Smooth muscle cell (in vitro differentiated cells): ENCODE results near the gene SPSB4. TPM values are rescaled to one million over a fixed set of nuclear protein-coding genes. Genes with fewer than 3 reads are reported as not detected.

Experiments used
- DNase-seq: peaks from one replicate; lab custom pipeline; 2025; ENCODE audit not compliant: unreplicated experiment; lab: John Stamatoyannopoulos, UW
- H2AFZ ChIP-seq: fragments of 200-600 bp; sonication (generic); 2 replicates; pipeline ENCODE4 v1.6.0; 2016; ENCODE audit warnings: antibody characterized with exemption, low read depth, mild to moderate bottlenecking
- H3F3A ChIP-seq: fragments of 200-600 bp; sonication (generic); 2 replicates; pipeline ENCODE4 v1.6.0; 2017; ENCODE audit warnings: antibody characterized with exemption, low read depth
- H3K27ac ChIP-seq: fragments of 200-600 bp; sonication (generic); 2 replicates; pipeline ENCODE4 v1.5.1; 2016; ENCODE audit warnings: low read depth, mild to moderate bottlenecking
- H3K27me3 ChIP-seq: fragments of 200-600 bp; sonication (generic); 2 replicates; pipeline ENCODE4 v1.6.1; 2016; ENCODE audit warnings: low read depth, mild to moderate bottlenecking
- H3K36me3 ChIP-seq: fragments of 200-600 bp; sonication (generic); 2 replicates; pipeline ENCODE4 v1.5.1; 2016; ENCODE audit warnings: low read depth
- H3K4me1 ChIP-seq: fragments of 200-600 bp; sonication (generic); 2 replicates; pipeline ENCODE4 v1.5.1; 2016; ENCODE audit warnings: low read depth
- H3K4me2 ChIP-seq: fragments of 200-600 bp; sonication (generic); 2 replicates; pipeline ENCODE4 v1.6.0; 2016; ENCODE audit warnings: mild to moderate bottlenecking
- H3K4me3 ChIP-seq: fragments of 200-600 bp; sonication (generic); 2 replicates; pipeline ENCODE4 v1.5.1; 2016; ENCODE audit warnings: mild to moderate bottlenecking
- H3K79me2 ChIP-seq: fragments of 200-600 bp; sonication (generic); 2 replicates; pipeline ENCODE4 v1.6.0; 2016; ENCODE audit warnings: low read depth, mild to moderate bottlenecking
- H3K9ac ChIP-seq: fragments of 200-600 bp; sonication (generic); 2 replicates; pipeline ENCODE4 v1.6.0; 2016; ENCODE audit warnings: low read depth
- H3K9me3 ChIP-seq: fragments of 200-600 bp; sonication (generic); replicated peaks from 2 replicates; pipeline ENCODE4 v1.5.1; 2016; ENCODE audit warnings: low read depth
- H4K20me1 ChIP-seq: fragments of 200-600 bp; sonication (generic); 2 replicates; pipeline ENCODE4 v1.6.0; 2016; ENCODE audit warnings: low read depth
- CTCF ChIP-seq: fragments of 200-600 bp; sonication (generic); IDR thresholded peaks from 2 replicates; pipeline ENCODE4 v1.5.1; 2017; ENCODE audit warnings: borderline replicate concordance, mild to moderate bottlenecking, antibody characterized with exemption; ENCODE audit not compliant: insufficient read depth, poor library complexity, severe bottlenecking
- WGBS: methylation state at CpG from one replicate; pipeline ENCODE4 v1.1.7; 2016; ENCODE audit warnings: low lambda C conversion rate; 5-methylcytosine and 5-hydroxymethylcytosine counted together
- polyA plus RNA-seq: library from polyadenylated mRNA; unstranded; fragments of >200 nt; fragmentation: Nextera tagmentation; extraction: Ambion mirVana; gene quantifications from 2 replicates; pipeline ENCODE4 v1.2.1, GENCODE V29; 2016
- total RNA-seq: library from RNA; depleted of rRNA; stranded (reverse); fragments of >200 nt; gene quantifications from 2 replicates; pipeline ENCODE4 v1.2.3, GENCODE V29; 2014

SPSB4 gene
- total and polyA plus RNA-seq, 2 experiments from 2014 or later, result 1.8 to 3.9 TPM

- DNase-seq, result no peak
- TF ChIP-seq CTCF, result no peak
These were observed 7.8 kb downstream of the SPSB4 start for GRCh38 chr3:141058996-141059395.

GRCh38 chr3:141059816-141060215 lies 8.7 kb downstream of the SPSB4 start:
- Histone ChIP-seq H3K36me3 (no peaks in the 10 kb centered on the region), H3K27me3 (no peaks in the 10 kb centered on the region), H3K4me1 (peaks cover 14% of the 10 kb centered on the region), H3K9ac (no peak overlapping the region), H4K20me1 (no peaks in the 10 kb centered on the region), H3K4me3 (no peak overlapping the region), H3K79me2 (peaks cover 20% of the 10 kb centered on the region), H3K27ac (no peak overlapping the region), H2AFZ (no peak overlapping the region), H3K4me2 (no peak overlapping the region), H3F3A (no peaks in the 10 kb centered on the region), H3K9me3 (no peaks in the 10 kb centered on the region)
- no peak for TF ChIP-seq CTCF
- no peak for DNase-seq
- WGBS, result 100% methylated on average over 2 of the region's 2 CpGs

More at GRCh38 chr3:141058996-141059395, 7.8 kb downstream of the SPSB4 start:
- Histone ChIP-seq H3K4me2 (no peak overlapping the region), H3K4me1 (peaks cover 14% of the 10 kb centered on the region), H3K27ac (no peak overlapping the region), H3K79me2 (peaks cover 20% of the 10 kb centered on the region), H3F3A (no peaks in the 10 kb centered on the region), H3K9ac (no peak overlapping the region), H3K36me3 (no peaks in the 10 kb centered on the region), H3K4me3 (no peak overlapping the region), H2AFZ (no peak overlapping the region), H3K9me3 (no peaks in the 10 kb centered on the region), H3K27me3 (no peaks in the 10 kb centered on the region), H4K20me1 (no peaks in the 10 kb centered on the region)
- 95% methylated on average over 2 of the region's 2 CpGs for WGBS

GRCh38 chr3:141060327-141060726 lies 9.2 kb downstream of the SPSB4 start:
- DNase-seq, result no peak
- no peak overlapping the region for H3K4me3 ChIP-seq
- H3K4me1 ChIP-seq, result peaks cover 14% of the 10 kb centered on the region
- H3K79me2 ChIP-seq, result peaks cover 20% of the 10 kb centered on the region
- WGBS, result 92% methylated on average over 3 of the region's 3 CpGs
- no peaks in the 10 kb centered on the region for H3K9me3 ChIP-seq
- H3K4me2 ChIP-seq, result no peak overlapping the region
- H3K27ac ChIP-seq, result no peak overlapping the region
- H3K36me3 ChIP-seq, result no peaks in the 10 kb centered on the region
- no peak for TF ChIP-seq CTCF
- no peaks in the 10 kb centered on the region for H4K20me1 ChIP-seq
- H3K9ac ChIP-seq, result no peak overlapping the region
- no peak overlapping the region for H2AFZ ChIP-seq
- no peaks in the 10 kb centered on the region for H3F3A ChIP-seq
- no peaks in the 10 kb centered on the region for H3K27me3 ChIP-seq

GRCh38 chr3:141063831-141064230 lies 12.7 kb downstream of the SPSB4 start:
- no peaks in the 10 kb centered on the region for H4K20me1 ChIP-seq
- no peaks in the 10 kb centered on the region for H3K36me3 ChIP-seq
- peaks cover 20% of the 10 kb centered on the region for H3K79me2 ChIP-seq
- DNase-seq, result no peak
- H3K9me3 ChIP-seq, result no peaks in the 10 kb centered on the region
- H3K4me1 ChIP-seq, result no peaks in the 10 kb centered on the region
- H3K9ac ChIP-seq, result no peak overlapping the region
- H3K27me3 ChIP-seq, result no peaks in the 10 kb centered on the region
- H3K4me3 ChIP-seq, result no peak overlapping the region
- H3K4me2 ChIP-seq, result no peak overlapping the region
- TF ChIP-seq CTCF, result no peak
- 83% methylated on average over 1 of the region's 1 CpG for WGBS
- H3F3A ChIP-seq, result no peaks in the 10 kb centered on the region
- no peak overlapping the region for H2AFZ ChIP-seq
- H3K27ac ChIP-seq, result no peak overlapping the region
